NCI-H774 (cell line): ENCODE results near the gene ADGRB2.

ENCODE experiments used
- DNase-seq: peaks from one replicate; lab custom pipeline; 2025; lab: John Stamatoyannopoulos, UW

The ADGRB2 gene

DNA sequence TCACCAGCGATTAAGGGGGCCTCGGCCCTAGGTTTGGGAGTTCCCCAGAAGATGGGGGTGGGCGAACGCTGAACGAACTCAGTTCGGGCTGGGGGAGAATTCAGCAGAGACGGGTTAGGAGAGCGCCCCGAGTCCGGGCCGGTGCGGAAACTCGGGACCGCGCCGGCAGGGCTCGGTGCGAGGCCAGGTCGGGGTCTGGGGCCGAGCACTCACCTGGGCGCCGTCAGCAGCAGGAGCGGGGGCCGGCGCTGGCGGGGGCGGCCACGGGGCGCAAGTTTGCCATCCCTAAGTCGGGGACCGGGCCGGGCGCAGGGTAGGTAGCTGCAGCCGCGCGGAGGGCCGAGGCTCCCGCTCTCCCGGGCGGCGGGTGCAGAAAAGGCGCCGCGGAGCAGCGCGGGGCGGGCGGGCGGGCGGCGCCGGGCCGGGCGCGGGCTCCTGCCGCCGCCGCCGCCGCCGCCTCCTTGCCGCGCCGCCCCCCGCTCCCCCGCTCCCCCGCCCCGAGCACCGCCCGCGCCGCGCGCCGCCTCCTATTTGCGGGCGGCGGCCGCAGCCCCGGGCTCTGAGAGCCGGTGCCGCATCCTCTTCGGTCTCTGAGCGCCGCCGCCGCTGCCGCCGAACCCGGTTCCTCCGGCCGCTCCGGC is 349 bp downstream of the ADGRB2 start:
- DNase-seq, result no peak

DNA sequence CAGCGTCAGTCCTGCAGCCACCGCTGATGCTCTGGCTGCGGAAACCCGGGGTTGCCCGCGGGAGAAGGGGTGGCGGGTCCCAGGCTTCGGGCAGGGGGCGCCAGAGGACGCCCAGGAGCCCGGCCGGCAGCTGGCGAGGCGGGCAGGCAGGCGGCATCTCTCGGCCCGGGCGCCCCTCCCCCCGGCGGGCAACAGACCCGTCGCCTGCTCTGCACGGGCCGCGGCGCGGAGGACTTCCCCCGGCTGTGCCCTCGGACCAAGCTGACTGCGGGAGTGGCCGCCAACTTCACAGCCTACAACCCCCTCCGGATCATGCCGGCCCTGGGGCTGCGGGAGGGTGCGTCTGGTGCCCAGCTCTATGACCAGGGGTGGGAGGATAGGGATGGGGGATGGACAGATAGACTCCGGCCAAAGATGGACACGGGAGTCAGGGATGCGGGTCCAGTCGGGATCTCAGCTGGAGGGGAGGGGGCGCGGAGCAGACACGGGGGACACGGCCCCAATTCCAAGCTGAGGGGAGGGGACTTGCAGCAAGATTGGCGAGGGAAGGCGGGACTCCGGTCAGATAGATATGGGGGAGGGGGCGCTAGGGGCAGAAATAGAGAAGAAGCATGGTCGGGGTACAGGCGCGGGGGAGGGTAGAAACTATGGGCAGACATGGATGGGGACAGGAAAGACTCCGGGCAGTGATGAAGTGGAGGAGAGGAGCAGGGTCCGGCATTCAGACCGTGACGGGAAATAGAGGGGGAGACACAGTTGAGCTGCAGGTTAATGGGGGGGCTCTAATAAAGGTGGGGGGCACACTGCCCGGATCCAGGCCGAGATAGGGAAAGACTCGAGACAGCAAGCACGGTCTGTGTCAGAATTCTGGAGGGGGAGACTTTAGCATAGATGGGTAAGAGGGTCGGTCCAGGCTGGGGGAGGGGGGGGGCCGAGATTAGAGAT is 1.1 kb downstream of the ADGRB2 start:
- peak; percentile 80 for DNase-seq

DNA sequence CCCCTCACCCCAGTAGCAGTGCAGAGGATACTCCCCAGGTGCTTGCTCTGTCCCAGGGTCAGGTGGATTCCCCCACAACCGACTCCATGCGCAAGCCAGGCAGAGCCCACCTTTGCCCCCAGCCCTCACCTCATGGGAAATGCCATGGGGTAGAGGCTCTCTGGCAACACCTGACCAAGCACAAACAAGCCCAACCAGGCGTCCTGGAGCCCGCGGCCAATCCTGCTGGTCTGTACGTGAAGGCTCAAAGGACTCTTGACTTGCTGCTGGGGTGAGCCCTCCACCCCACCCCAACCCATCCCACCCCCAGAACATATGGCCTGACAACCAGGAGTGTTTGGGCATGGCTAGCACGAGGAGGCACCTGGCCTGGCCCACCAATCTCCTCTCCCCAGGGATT is 1.8 kb downstream of the ADGRB2 start:
- no peak for DNase-seq

DNA sequence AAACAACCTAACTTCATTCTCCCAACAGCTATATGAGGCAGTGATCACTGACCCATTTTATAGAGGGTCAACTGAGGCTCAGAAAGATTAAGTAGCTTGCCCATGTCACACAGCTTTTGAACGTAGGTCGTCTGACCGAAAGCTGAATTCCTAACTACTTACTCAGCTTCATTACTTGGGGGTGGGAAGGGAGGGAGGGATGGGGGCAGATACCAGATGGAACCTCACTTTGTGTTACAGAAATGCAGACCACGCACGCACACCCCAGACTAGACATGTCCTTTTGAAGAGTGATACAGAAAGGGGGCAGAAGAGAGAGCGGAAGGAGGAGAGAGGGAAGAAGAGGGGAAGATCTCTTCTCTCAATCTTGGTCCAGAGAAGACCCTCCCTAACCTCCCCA is 2.3 kb downstream of the ADGRB2 start:
- no peak for DNase-seq

DNA sequence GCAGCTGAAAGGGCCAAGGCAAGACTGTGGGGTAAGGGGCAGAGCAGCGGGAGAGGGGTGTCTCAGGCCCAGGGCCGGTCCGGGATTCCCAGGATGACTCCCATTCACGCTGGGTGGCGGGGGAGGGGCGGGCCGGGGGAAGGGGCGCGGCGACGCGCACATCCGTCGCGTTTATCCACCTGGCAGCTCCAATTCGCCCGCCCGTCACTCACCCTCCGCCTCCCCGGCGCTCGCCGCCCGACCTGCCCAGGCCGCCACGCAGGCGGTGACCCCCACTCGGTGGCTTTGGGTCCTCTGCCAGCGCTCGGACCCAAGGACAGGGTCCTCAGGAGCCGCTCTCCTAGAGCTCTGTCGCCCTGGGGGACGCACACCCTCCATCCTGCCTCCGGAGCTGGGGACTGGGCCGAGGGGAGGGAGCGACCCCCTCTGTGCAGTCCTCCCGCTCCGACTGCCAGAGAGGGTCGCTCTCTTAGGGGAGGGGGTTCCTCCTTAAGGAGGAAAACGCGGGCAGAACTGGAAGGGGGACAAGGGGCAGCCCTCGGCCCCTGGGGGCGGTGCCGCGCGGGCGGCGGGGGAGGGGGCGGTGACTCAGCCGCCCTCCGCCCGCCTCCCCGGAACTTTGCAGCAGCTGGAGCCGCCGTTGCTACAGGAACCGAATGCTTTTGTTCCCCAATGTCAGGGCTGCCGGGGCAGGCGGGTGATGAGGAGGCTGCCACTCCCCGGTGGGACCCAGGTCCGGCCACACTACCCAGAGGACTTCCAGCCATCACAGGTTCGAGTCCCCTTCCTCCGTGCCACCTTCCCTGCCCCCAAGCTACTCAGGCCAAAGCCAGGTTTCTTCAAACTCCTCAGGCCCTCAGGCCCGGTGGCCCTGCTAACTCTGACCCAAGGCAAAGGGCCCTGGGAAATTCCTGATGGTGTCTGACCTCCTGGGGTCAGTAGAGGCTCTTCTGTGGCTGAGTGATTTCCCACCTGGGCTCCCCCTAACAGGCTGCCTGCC is 3.4 kb downstream of the ADGRB2 start:
- DNase-seq, result peak; percentile 84

DNA sequence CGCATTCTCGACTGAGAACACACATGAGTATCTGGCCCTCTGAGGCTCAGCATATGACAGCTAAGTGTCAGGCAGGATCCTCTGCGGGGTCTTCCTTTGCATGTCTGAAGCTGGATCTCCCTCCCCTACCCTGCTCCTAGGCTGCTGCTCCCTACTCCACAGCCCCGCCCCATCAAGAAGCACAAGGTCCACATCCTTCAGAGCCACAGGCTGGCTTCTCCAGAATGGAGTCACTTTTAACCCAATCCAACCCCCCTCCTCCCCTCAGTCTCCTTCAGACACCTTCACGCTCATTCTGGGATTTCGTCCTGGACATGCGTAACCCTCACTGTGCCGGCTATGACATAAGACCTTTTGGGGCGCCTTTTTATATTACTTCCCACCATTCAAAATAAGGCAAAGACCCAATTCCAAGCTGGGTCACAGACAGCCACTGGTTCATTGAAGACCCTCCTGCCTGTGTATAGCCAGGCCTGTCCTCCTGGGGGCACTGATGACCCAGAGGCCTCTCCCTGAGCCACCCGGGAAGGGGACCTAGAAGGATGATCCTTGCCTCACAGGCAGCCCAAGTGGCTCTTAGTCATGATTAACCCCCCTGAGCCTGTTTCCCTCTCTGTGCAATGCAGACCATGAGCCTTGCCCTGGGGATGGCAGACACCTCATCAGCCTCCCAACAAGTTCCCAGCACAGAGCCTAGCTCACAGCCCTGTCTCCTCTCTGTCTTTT is 4.7 kb downstream of the ADGRB2 start:
- DNase-seq, result no peak

DNA sequence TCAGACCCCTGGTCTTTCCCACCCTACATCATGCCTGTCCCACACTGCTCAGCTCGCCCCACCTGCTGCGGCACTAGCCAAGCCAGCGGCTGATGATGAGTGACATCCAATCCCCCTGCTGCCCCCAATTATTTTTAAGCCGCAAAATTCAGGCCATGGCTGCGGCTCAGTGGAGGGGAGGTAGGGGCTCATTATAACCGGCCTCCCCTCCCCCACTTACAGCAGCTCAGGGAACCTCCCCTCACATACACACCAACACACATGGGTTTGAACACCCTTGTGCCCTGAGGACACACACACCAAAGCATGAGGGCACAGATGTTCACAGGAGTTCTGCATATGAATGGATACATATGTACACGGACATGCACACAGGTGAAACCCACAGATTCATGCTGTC is 5.3 kb downstream of the ADGRB2 start:
- no peak for DNase-seq

DNA sequence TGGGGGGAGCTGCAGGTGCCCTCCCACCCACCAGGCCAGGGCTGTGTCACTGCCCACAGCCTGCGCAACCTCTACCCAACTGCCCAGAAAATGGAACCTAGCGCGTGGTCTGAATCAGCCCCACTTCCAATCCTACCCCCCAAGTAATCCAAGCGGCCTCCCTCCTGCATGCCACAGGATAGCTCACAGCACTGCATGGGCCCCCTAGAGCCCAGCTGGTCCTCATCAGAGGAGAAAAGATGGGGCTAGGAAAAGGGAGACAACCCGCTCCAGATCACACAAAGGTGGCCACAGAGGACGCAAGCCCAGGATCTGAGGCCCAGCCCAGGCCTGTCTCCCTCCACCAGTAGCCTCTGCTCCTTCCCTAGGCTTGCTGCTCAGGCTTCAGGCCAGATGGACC is 6.2 kb downstream of the ADGRB2 start:
- no peak for DNase-seq

DNA sequence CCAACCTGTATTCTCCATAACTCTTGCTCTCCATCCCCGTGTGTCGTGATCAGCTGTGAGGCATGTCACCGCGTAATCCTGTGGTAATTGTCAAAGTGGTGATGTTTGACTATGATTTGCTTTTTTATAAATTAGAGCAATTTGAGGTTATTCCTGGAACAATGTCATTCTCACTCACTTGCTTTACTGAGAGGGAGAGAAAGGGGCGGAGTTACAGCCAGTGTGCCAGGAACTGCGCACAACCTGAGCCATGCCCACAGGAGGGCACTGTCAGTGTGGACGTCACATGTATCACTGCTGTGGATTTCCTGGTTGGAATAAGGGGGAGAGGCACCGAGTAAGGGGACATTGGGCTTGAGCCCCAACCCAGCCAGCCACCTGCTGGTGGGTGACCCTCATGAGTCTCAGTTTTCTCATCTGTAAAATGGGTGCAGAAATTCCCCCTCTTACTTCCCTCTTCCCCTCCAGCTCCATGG is 6.9 kb downstream of the ADGRB2 start:
- no peak for DNase-seq

DNA sequence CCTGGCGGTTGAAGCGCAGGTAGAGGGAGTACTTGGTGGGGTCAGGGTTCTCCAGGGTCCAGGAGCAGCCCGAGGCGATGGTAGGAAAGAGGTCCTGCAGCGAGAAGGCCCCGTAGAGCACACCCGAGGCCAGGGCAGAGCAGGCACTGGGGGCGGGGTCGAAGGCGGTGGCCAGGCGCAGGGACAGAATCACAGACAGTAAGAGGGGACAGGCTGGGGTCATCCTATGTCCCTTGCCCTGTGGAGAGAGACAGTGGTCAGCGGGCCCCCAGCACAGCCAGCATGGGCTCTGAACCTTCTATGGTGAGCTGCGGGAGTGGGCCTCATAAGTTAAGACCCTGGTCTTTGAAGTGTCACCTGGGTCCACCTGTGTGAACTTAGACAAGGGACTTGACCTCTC is 7.6 kb downstream of the ADGRB2 start:
- DNase-seq, result no peak

DNA sequence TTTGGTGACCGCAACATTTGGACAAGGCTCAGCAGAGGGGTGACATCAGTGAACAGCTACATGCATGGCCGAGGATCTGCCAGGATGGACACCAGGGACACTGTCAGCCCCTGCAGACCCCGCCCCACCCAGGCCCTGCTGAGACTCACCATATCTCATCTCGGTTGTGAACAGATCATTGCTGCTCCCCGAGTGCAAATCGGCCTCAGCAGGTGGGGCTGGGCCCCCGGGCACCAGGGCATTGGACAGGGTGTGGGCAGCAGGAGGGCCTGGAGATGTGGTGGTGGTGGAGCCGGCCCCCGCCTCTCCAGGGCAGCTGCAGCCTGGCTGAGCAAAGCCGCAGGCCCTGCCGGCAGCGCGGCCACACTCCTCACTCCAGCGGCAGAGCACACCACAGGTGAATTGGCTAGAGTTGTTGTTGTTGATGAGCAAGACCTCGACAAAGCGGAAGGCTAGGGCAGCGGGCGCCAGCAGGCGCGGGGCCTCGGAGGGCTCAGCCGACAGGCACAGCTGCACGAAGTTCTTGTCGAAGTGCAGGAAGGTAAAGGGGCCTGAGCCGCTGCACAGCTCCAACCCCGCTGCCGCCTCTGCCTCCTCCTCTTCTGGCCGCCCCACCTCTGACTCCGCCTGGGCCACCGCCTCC is 8.2 kb downstream of the ADGRB2 start:
- DNase-seq, result no peak

DNA sequence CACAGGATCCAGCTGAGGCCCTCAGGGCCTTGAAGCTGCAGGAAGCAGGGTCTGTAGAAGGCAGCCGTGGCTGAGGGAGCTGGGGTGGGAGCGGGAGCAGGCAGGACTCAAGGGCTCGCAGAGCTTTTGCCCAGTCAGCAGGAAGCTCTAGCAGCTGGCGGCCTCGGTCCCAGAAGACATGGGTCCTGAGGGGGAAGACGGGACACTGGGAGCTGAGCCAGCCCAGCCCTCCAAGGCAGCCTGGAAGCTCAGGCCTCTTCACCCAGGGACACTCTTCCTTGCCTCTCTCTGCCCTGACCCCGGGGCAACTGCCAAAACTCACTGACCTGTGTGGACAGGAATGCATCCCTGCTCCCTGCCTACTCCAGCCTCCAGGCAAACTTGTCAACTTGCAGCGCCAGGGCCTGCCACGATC is 8.9 kb downstream of the ADGRB2 start:
- DNase-seq, result no peak

DNA sequence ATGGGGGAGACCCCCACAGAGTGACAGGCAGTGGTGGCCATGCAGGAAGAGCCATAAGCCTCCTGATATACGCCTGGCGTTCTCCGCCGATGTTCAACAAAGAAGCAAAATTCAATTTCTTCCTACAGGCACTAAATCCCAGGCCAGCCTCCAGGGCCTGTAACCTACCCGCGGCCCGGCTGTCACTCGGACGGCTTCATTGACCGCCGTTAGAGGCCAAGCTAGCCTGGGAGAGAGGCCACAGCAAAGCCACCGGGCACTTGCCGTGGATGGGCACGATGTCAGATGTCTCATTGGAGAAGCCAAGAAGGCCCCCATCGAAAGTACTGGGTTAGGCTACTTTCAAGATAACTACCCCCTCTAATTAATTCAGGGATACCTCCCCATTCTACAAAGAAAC is 9.7 kb downstream of the ADGRB2 start:
- DNase-seq, result no peak

DNA sequence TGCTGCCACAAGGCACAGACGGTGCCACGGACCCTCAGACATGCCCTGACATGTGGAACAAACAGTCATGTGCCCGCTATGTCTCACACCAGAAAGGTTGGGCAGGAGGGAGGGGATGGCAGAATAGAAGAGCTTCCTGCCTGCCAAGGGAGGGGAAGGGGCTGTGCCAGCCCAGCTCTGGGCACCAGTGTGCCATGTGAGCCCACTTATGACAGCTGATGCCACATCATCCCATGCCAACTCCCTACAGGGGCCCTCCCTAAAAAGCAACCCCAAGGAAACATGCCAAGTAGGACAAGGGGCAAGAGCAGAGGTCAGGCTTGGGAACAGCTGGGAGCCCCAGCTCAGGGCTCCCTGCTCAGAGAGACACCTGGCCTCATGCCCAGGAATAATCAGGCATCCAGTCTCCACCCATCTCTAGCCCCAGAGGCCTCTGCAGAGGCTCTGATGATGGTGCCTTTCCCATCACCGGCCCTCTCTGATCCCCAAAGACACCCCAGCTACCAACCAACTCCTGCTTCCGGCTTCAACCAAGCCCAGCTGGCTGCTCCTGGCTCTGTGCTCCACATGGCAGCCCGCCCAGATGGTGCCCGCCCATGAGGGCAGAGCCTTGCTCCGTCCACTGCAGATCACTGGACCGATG is 10.3 kb downstream of the ADGRB2 start:
- peak; percentile 24 for DNase-seq

DNA sequence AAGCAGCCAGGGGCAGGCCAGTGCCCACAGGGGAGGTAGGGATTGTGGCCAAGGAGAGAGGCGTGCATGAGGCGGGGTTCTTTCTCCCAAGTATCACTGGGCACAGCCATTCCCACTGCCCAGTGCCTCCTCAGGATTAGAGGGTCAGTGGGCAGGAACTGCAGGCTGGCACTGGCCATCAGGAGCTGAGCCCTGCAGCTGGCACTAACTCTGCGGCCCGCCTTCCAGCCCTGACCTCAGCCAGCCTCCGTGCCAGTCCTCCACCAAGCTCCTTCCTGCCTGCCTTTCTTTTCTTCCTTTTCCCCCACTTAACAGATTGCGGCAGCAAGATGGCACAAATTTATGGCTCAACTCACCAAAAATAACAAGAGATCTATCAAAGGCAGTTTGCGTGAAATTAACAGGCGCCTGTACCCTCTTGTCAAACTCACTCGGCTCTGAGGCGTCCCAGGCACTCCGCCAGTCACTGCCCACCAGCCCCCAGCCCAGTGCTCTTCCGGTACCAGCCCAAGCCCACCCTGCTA is 11.1 kb downstream of the ADGRB2 start:
- no peak for DNase-seq

DNA sequence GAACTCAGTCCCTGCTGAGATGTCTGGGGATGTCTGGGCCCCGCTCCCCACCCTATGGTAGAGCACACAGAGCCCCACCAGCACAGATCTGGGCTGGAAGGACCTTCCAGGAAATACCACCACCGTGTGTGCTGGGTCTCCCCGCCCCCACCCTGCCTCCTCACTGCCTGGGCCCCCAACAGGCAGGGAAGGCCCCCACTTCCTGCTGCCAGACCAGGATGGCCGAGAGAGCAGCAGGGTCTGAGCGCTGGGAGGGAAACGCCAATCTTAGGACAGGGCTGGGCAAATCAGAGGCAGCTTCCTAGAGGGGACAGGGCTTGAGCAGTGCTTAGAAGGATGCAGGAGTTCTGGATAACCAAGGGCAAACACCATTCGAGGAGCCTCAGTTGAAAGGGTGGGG is 11.9 kb downstream of the ADGRB2 start:
- DNase-seq, result no peak

DNA sequence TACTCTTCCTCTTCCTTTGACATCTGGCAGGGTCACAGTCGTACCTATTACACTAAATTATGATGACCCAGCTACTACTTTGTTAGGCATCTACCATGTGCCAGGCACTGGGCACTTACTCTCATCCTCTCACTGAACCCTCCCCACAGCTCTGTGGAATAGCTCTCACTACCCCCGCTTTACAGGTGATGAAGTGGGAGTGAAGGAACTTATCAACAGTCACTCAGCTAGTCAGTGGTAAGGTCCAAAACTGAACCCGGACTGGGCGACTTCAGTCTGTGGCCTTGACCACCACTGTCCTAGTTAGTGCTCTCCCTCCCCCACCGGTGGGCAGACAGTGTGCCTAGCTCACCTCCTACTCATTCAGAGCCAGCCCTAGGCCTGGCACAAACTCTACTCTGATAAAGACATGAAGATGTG is 12.3 kb downstream of the ADGRB2 start:
- DNase-seq, result no peak

DNA sequence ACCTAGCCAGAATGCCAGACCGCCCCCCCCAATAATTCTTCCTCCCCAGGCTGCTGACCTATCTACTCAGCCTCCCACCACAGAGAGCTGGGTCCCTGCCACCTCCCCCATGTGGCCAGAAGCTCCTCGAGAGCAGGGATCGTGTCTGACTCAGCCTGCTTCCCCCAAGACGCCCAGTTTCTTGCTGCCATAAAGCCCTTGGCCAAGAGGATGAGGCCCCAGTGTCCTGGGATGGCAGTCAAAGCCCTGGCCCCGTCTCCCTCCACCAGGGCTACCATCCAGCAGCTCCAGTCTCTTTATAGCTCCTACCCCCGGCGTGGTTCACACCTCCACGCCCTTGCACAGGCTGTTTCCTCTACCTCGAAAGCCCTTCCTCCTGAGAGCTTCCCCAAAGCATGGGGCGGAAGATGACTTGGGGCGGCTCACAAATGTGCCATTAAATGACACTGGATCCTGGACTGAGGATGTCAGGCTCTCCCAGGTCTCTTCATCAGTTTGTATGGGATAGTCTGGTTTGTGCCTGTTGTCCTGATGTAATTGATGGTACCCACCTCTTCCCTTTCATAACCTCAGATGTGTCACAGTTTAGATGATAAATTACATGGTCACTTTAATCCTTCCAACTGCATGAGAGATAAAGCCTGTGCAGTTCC is 13.2 kb downstream of the ADGRB2 start:
- DNase-seq, result no peak
